SK-N-SH treated with all-trans-retinoic acid at 6 μM for 48 hours (cell line): Measurements from ENCODE around the gene INPP4B.

Source experiments
- ARNTL ChIP-seq: fragments of 450-650 bp; formaldehyde crosslinking; IDR thresholded peaks from 2 replicates; pipeline ENCODE4 v1.5.0; 2020; ENCODE audit warnings: low read depth, mild to moderate bottlenecking, moderate library complexity, borderline replicate concordance
- CSDC2 ChIP-seq: fragments of 250-450 bp; sonication (Bioruptor Pico); IDR thresholded peaks from 2 replicates; pipeline ENCODE4 v1.5.0; 2020; ENCODE audit warnings: mild to moderate bottlenecking, moderate library complexity
- RARB ChIP-seq: fragments of 250-450 bp; sonication (Bioruptor Pico); IDR thresholded peaks from 2 replicates; pipeline ENCODE4 v1.8.0; 2021; ENCODE audit warnings: mild to moderate bottlenecking, moderate library complexity
- TCF4 ChIP-seq: fragments of 250-450 bp; sonication (Bioruptor Pico); IDR thresholded peaks from 2 replicates; pipeline ENCODE4 v1.8.0; 2021; ENCODE audit warnings: mild to moderate bottlenecking, moderate library complexity, borderline replicate concordance
- ZC3H10 ChIP-seq: fragments of 250-450 bp; sonication (Bioruptor Pico); IDR thresholded peaks from 2 replicates; pipeline ENCODE4 v1.5.1; 2021; ENCODE audit warnings: mild to moderate bottlenecking, moderate library complexity
- ZFP30 ChIP-seq: fragments of 450-650 bp; formaldehyde crosslinking; IDR thresholded peaks from 2 replicates; pipeline ENCODE4 v1.5.0; 2022; ENCODE audit warnings: mild to moderate bottlenecking, moderate library complexity
- ZNF565 ChIP-seq: fragments of 450-650 bp; formaldehyde crosslinking; conservative IDR thresholded peaks from 2 replicates; pipeline ENCODE4 v1.5.0; 2020; ENCODE audit warnings: low read depth, mild to moderate bottlenecking, moderate library complexity
- ZNF70 ChIP-seq: fragments of 450-650 bp; formaldehyde crosslinking; IDR thresholded peaks from 2 replicates; pipeline ENCODE4 v1.5.0; 2020; ENCODE audit warnings: mild to moderate bottlenecking, moderate library complexity

- no peak for TF ChIP-seq ARNTL (CRISPR knock-in tag)
- no peak for TF ChIP-seq RARB (CRISPR knock-in tag)
- no peak for TF ChIP-seq ZFP30 (CRISPR knock-in tag)
- no peak for TF ChIP-seq TCF4 (CRISPR knock-in tag)
- no peak for TF ChIP-seq CSDC2 (CRISPR knock-in tag)
- no peak for TF ChIP-seq ZNF70
- TF ChIP-seq ZC3H10 (CRISPR knock-in tag), result no peak
- TF ChIP-seq ZNF565, result no peak
These were observed 651.2 kb downstream of the INPP4B start for GRCh38 chr4:142194905-142195304.
